HG03354 (cell line): ENCODE measurements around the gene LRRC75A.

Experiments
- ATAC-seq: cut with Tn5 transposase; IDR thresholded peaks from one replicate; pipeline ENCODE4 v1.9.1; 2021; ENCODE audit warnings: mild to moderate bottlenecking; ENCODE audit not compliant: unreplicated experiment, poor library complexity, severe bottlenecking

Gene LRRC75A

GRCh38 chr17:16474012-16474725 is 17.8 kb downstream of the LRRC75A start:
- no peak for ATAC-seq

- ATAC-seq = no peak
Observed at GRCh38 chr17:16473044-16474011, 18.7 kb downstream of the LRRC75A start.

GRCh38 chr17:16472539-16472938 is 19.5 kb downstream of the LRRC75A start:
- ATAC-seq = no peak

GRCh38 chr17:16471295-16471694 is 20.7 kb downstream of the LRRC75A start:
- no peak for ATAC-seq

- ATAC-seq = no peak
Observed at GRCh38 chr17:16470265-16470664, 21.7 kb downstream of the LRRC75A start.

- no peak for ATAC-seq
Observed at GRCh38 chr17:16468428-16468992, 23.5 kb downstream of the LRRC75A start.

GRCh38 chr17:16467886-16468285 is 24.1 kb downstream of the LRRC75A start:
- no peak for ATAC-seq

- ATAC-seq = no peak
Observed at GRCh38 chr17:16467044-16467443, 24.9 kb downstream of the LRRC75A start.

GRCh38 chr17:16466407-16466806 is 25.6 kb downstream of the LRRC75A start:
- no peak for ATAC-seq

- ATAC-seq = no peak
Observed at GRCh38 chr17:16465861-16466338, 26.1 kb downstream of the LRRC75A start.

- no peak for ATAC-seq
Observed at GRCh38 chr17:16465052-16465312, 27.0 kb downstream of the LRRC75A start.

GRCh38 chr17:16464303-16465051 is 27.5 kb downstream of the LRRC75A start:
- ATAC-seq = no peak

- ATAC-seq = no peak
Observed at GRCh38 chr17:16463358-16464302, 28.4 kb downstream of the LRRC75A start.

GRCh38 chr17:16462070-16462864 is 29.7 kb downstream of the LRRC75A start:
- ATAC-seq = no peak

GRCh38 chr17:16461606-16461866 is 30.5 kb downstream of the LRRC75A start:
- no peak for ATAC-seq

- ATAC-seq = no peak
Observed at GRCh38 chr17:16460796-16461605, 31.0 kb downstream of the LRRC75A start.

GRCh38 chr17:16459855-16460550 is 32.0 kb downstream of the LRRC75A start:
- ATAC-seq = no peak
